Breast epithelium (tissue), 3 donors: Measurements from ENCODE around the gene WBP11.

Experiments used
- CTCF ChIP-seq, 3 donors: fragments of 450-650 bp; IDR thresholded peaks; one replicate each; pipeline ENCODE4 v1.5.1; 2016 to 2017; ENCODE audit warnings: antibody characterized with exemption in 3 of 3, mild to moderate bottlenecking in 3 of 3, moderate library complexity in 3 of 3
- POLR2A ChIP-seq: fragments of 450-650 bp; IDR thresholded peaks from one replicate; pipeline ENCODE4 v1.6.1; 2016; ENCODE audit warnings: antibody characterized with exemption, mild to moderate bottlenecking, moderate library complexity

GRCh38 chr12:14839262-14839661 is 36.0 kb upstream of the WBP11 start:
- TF ChIP-seq CTCF (IDR thresholded peaks at IDR 0.05) (no peak), POLR2A (no peak)
